ENCODE data around the gene HIPK2. TPM values are rescaled to one million over a fixed set of nuclear protein-coding genes. Genes with fewer than 3 reads are reported as not detected.

Gene HIPK2
- total and polyA plus RNA-seq, 2 donors (not counting 3 experiments of a cell fraction or from before 2014, with no cell fraction given) = 9.0 to 43.8 TPM

DNA sequence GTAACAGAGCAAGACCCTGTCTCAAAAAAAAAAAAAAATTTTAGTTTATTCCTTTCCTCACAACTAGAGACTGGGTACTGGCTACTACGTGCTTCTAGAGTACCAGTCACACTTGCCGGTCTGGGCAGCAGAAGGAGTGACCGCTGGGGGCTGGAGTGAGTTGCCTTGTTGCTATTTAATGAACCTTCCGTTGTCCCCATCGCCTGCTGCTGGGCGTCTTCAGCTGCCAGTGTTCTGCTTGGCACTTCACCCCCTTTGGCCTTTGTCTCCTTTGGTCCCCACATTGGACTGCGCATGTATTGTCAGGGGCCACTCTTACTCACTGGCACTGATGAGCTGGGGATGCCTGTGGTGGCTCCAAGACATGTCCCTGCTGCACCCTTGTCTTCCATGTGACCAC, 143.7 kb downstream of the HIPK2 start:
- no peaks in the 10 kb centered on the region for H3K27me3 ChIP-seq (ENCODE audit: control insufficient read depth in 2 of 2, insufficient read depth in 2 of 2, low read length in 2 of 2)
- H3K27ac ChIP-seq (ENCODE audit: insufficient read depth, low read depth, low read length) = no peak overlapping the region
- DNase-seq (ENCODE audit: low read depth, low spot score) (no peak), FAIRE-seq (no peak)
- no peak overlapping the region for H3K4me2 ChIP-seq (ENCODE audit: insufficient read depth, low read length)
- H3K36me3 ChIP-seq (ENCODE audit: control insufficient read depth in 2 of 2, extremely low read depth in 1 of 2, insufficient read depth in 2 of 2, low read length in 2 of 2) = peaks cover 5 to 6% of the 10 kb centered on the region in 2 experiments
- no peaks in the 10 kb centered on the region for H3K4me1 ChIP-seq (ENCODE audit: control insufficient read depth, extremely low read depth, insufficient read depth, low read length)
- no peaks in the 10 kb centered on the region for H3K9me3 ChIP-seq (replicated peaks; ENCODE audit: control insufficient read depth, insufficient read depth, low read length)
- no peak overlapping the region for H3K4me3 ChIP-seq (replicated peaks in 1 of 3; ENCODE audit: insufficient read depth in 1 of 3, low read depth in 1 of 3, low read length in 3 of 3)
- intact Hi-C loops (cut with micrococcal nuclease) (no loop called here), dilution Hi-C loops (cut with MboI; ENCODE audit: extremely low pct_ligation_motif_present, low sequenced_read_pairs) (no loop called here)
- BruUV-seq (replicated peaks) = no TSS peak
- no peaks in the 10 kb centered on the region for H3K9me1 ChIP-seq (replicated peaks; ENCODE audit: control insufficient read depth, extremely low read depth, insufficient read depth, low read length)
- H3K79me2 ChIP-seq (ENCODE audit: control insufficient read depth, insufficient read depth, low read length) = peaks cover 23% of the 10 kb centered on the region
- POLR2A ChIA-PET = no interaction called here
- CTCF ChIA-PET = interaction anchor here (2.7 kb wide), 1 partner anchor 32 kb away, joined by 9 read pairs; no protein-coding TSS in a partner anchor
- no peak for TF ChIP-seq FOS (IDR thresholded peaks at IDR 0.05; ENCODE audit: borderline replicate concordance, insufficient read depth, low read length)
- TF ChIP-seq JUN (IDR thresholded peaks at IDR 0.05; ENCODE audit: borderline replicate concordance, insufficient read depth, insufficient read length, low read depth) = no peak
- TF ChIP-seq, protein P1, sequence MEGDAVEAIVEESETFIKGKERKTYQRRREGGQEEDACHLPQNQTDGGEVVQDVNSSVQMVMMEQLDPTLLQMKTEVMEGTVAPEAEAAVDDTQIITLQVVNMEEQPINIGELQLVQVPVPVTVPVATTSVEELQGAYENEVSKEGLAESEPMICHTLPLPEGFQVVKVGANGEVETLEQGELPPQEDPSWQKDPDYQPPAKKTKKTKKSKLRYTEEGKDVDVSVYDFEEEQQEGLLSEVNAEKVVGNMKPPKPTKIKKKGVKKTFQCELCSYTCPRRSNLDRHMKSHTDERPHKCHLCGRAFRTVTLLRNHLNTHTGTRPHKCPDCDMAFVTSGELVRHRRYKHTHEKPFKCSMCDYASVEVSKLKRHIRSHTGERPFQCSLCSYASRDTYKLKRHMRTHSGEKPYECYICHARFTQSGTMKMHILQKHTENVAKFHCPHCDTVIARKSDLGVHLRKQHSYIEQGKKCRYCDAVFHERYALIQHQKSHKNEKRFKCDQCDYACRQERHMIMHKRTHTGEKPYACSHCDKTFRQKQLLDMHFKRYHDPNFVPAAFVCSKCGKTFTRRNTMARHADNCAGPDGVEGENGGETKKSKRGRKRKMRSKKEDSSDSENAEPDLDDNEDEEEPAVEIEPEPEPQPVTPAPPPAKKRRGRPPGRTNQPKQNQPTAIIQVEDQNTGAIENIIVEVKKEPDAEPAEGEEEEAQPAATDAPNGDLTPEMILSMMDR (IDR thresholded peaks at IDR 0.05; ENCODE audit: extremely low read depth in 1 of 2, insufficient read depth in 1 of 2, low read depth in 1 of 2, low read length in 2 of 2) = no peak
- no peak for TF ChIP-seq MYC (IDR thresholded peaks at IDR 0.05; ENCODE audit: low read depth, low read length)
- no peak for TF ChIP-seq GATA2 (IDR thresholded peaks at IDR 0.05; ENCODE audit: insufficient read depth, insufficient read length, low read depth, low read length)
- TF ChIP-seq POLR2AphosphoS5 (IDR thresholded peaks at IDR 0.05; ENCODE audit: insufficient read depth, low read depth, low read length) = no peak
- TF ChIP-seq EZH2 (IDR thresholded peaks at IDR 0.05; ENCODE audit: borderline replicate concordance, low read depth, low read length, severe bottlenecking) = no peak
- no peak for TF ChIP-seq POLR2A (IDR thresholded peaks at IDR 0.05; ENCODE audit: low read depth, low read length)
- TF ChIP-seq MAX (IDR thresholded peaks at IDR 0.05; ENCODE audit: insufficient read depth, insufficient read length) = no peak
- no peaks in the 10 kb centered on the region for H4K20me1 ChIP-seq (replicated peaks; ENCODE audit: control insufficient read depth, extremely low read depth, insufficient read depth, low read length)
- no peak overlapping the region for H2AFZ ChIP-seq (ENCODE audit: low read depth, low read length)
- H3K9ac ChIP-seq (replicated peaks; ENCODE audit: extremely low read depth, insufficient read depth, low read length) = no peak overlapping the region

Measured in endothelial cell of umbilical vein (primary cell).